ENCODE measurements around the gene LIPC.

The LIPC gene

DNA sequence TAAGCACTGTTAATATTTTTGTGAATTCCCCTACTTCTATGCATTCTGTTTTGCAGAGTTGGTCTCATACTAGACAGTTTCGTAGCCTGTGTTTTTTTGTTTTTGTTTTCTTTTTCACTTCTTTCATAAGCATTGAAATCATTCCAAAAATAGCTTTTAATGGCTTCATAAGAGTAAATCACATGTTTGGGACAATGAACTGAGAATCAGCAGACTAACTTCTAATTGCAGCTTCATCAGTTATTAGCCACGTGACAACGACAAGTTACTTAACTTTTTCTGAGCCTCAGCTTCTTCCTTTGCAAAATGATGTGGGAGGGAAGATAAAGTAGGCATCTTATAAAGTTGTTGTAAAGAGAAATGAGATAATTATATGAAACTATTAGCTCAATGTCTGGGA lies 124.8 kb downstream of the LIPC start:
- no peaks in the 10 kb centered on the region for H3K36me3 ChIP-seq (ENCODE audit: control insufficient read depth, low read depth, low read length)
- peaks cover 9% of the 10 kb centered on the region for H3K4me1 ChIP-seq (ENCODE audit: control insufficient read depth, low read depth, low read length)
- no peak overlapping the region for H3K27ac ChIP-seq (ENCODE audit: low read length)
- H3K9ac ChIP-seq (ENCODE audit: low read length), result no peak overlapping the region
- no peaks in the 10 kb centered on the region for H3K27me3 ChIP-seq (ENCODE audit: control insufficient read depth, insufficient read depth, low read length)
- H3K4me3 ChIP-seq (ENCODE audit: low read length), result no peak overlapping the region
- no peaks in the 10 kb centered on the region for H3K9me3 ChIP-seq (ENCODE audit: control insufficient read depth, low read depth, low read length)

DNA sequence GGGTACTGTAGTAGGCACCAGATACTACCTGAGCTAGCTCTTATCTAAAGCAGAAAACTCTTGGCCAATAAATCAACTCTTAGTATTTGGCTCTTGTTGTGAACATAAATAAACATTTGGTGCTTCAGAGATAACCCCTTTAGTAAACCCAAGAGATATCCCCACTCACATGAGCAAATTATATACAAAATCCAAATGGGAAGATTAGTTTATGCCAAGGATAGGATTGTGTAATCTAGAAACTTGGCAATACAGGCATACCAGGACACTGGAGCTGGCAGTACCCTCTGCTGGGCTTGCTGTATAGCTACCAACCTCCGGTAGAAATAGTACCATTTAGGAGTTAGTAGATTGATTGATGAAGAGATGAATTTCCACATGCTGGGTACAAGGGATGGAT lies 127.0 kb downstream of the LIPC start:
- H3K4me1 ChIP-seq (ENCODE audit: control insufficient read depth, low read depth, low read length), result peaks cover 9% of the 10 kb centered on the region

DNA sequence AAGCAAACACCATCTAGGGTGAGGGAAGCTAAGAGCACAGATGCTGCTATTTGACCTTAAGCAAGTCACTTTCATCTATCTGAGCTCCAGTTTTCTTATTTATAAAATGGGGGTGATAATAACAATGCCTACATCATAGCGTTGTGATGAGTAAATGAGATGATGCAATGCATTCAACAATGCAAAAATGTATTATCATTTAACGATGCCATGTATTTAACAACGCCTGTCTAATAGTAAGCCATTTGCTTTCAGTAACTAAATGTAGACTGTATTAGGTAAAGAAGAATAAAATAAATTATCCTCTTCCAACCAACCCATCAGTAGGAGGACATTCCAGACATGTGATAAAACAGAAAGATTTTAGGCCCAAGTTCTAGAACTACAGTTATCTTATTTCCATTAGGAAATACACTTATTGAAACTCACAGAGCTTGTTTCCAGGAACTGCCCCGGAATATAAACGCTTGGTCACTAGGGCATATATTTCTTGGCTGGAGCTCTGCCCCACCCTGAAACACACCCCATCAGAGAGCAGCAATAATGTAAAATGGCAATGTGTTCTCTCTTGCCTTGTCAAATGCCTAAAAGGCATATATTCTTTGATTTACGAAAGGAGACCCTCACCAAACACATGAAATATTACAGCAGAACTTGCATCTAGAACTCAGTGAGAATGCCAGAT lies 128.3 kb downstream of the LIPC start:
- H3K9ac ChIP-seq (ENCODE audit: low read length), result no peak overlapping the region
- H3K27me3 ChIP-seq (ENCODE audit: control insufficient read depth, insufficient read depth, low read length), result no peaks in the 10 kb centered on the region
- H3K4me3 ChIP-seq (ENCODE audit: low read length), result no peak overlapping the region
- no peaks in the 10 kb centered on the region for H3K36me3 ChIP-seq (ENCODE audit: control insufficient read depth, low read depth, low read length)
- peaks cover 6% of the 10 kb centered on the region for H3K4me1 ChIP-seq (ENCODE audit: control insufficient read depth, low read depth, low read length)
- H3K9me3 ChIP-seq (ENCODE audit: control insufficient read depth, low read depth, low read length), result no peaks in the 10 kb centered on the region
- no peak overlapping the region for H3K27ac ChIP-seq (ENCODE audit: low read length)

More for the DNA sequence above, 127.0 kb downstream of the LIPC start:
- no peaks in the 10 kb centered on the region for H3K27me3 ChIP-seq (ENCODE audit: control insufficient read depth, insufficient read depth, low read length)
- no peak overlapping the region for H3K27ac ChIP-seq (ENCODE audit: low read length)
- no peak overlapping the region for H3K9ac ChIP-seq (ENCODE audit: low read length)
- no peaks in the 10 kb centered on the region for H3K36me3 ChIP-seq (ENCODE audit: control insufficient read depth, low read depth, low read length)
- no peak overlapping the region for H3K4me3 ChIP-seq (ENCODE audit: low read length)
- no peaks in the 10 kb centered on the region for H3K9me3 ChIP-seq (ENCODE audit: control insufficient read depth, low read depth, low read length)

- no peaks in the 10 kb centered on the region for H3K36me3 ChIP-seq (ENCODE audit: control insufficient read depth, low read depth, low read length)
Observed at GRCh38 chr15:58561321-58561720, 129.5 kb downstream of the LIPC start.

GRCh38 chr15:58562135-58562534 lies 130.3 kb downstream of the LIPC start:
- H3K9ac ChIP-seq (ENCODE audit: low read length), result no peak overlapping the region
- H3K4me1 ChIP-seq (ENCODE audit: control insufficient read depth, low read depth, low read length), result no peaks in the 10 kb centered on the region
- H3K9me3 ChIP-seq (ENCODE audit: control insufficient read depth, low read depth, low read length), result no peaks in the 10 kb centered on the region
- H3K4me3 ChIP-seq (ENCODE audit: low read length), result no peak overlapping the region
- no peak overlapping the region for H3K27ac ChIP-seq (ENCODE audit: low read length)
- H3K36me3 ChIP-seq (ENCODE audit: control insufficient read depth, low read depth, low read length), result no peaks in the 10 kb centered on the region
- H3K27me3 ChIP-seq (ENCODE audit: control insufficient read depth, insufficient read depth, low read length), result no peaks in the 10 kb centered on the region

More at GRCh38 chr15:58561321-58561720, 129.5 kb downstream of the LIPC start:
- no peaks in the 10 kb centered on the region for H3K9me3 ChIP-seq (ENCODE audit: control insufficient read depth, low read depth, low read length)
- no peak overlapping the region for H3K9ac ChIP-seq (ENCODE audit: low read length)
- H3K27me3 ChIP-seq (ENCODE audit: control insufficient read depth, insufficient read depth, low read length), result no peaks in the 10 kb centered on the region
- no peak overlapping the region for H3K4me3 ChIP-seq (ENCODE audit: low read length)
- H3K27ac ChIP-seq (ENCODE audit: low read length), result no peak overlapping the region
- no peaks in the 10 kb centered on the region for H3K4me1 ChIP-seq (ENCODE audit: control insufficient read depth, low read depth, low read length)

DNA sequence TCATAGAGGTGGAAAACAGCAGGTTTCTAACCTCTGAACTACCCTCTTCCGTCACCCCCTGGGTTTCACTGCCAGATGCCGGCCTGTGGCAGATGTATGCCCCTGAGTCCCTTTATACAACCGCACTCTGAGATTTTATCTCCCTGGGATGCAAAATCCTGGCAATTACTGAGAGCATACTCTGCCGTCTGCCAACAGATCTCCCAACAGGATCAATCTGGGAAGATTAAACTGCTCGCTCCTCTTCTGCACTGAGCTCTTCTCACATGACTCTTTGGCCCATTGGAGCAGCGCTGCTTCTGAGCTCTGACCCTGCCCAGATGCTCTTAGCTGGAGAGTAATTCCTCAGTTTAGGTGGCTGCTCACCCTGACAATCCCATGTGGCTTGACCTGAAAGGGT lies 133.2 kb downstream of the LIPC start:
- Histone ChIP-seq H3K9me3 (ENCODE audit: control insufficient read depth, low read depth, low read length) (no peaks in the 10 kb centered on the region), H3K27me3 (ENCODE audit: control insufficient read depth, insufficient read depth, low read length) (no peaks in the 10 kb centered on the region), H3K27ac (ENCODE audit: low read length) (no peak overlapping the region), H3K4me1 (ENCODE audit: control insufficient read depth, low read depth, low read length) (no peaks in the 10 kb centered on the region), H3K4me3 (ENCODE audit: low read length) (no peak overlapping the region), H3K36me3 (ENCODE audit: control insufficient read depth, low read depth, low read length) (no peaks in the 10 kb centered on the region), H3K9ac (ENCODE audit: low read length) (no peak overlapping the region)

GRCh38 chr15:58565619-58566018 lies 133.8 kb downstream of the LIPC start:
- Histone ChIP-seq H3K27me3 (ENCODE audit: control insufficient read depth, insufficient read depth, low read length) (no peaks in the 10 kb centered on the region), H3K9ac (ENCODE audit: low read length) (no peak overlapping the region), H3K9me3 (ENCODE audit: control insufficient read depth, low read depth, low read length) (no peaks in the 10 kb centered on the region), H3K4me3 (ENCODE audit: low read length) (no peak overlapping the region), H3K27ac (ENCODE audit: low read length) (no peak overlapping the region), H3K4me1 (ENCODE audit: control insufficient read depth, low read depth, low read length) (no peaks in the 10 kb centered on the region), H3K36me3 (ENCODE audit: control insufficient read depth, low read depth, low read length) (no peaks in the 10 kb centered on the region)

DNA sequence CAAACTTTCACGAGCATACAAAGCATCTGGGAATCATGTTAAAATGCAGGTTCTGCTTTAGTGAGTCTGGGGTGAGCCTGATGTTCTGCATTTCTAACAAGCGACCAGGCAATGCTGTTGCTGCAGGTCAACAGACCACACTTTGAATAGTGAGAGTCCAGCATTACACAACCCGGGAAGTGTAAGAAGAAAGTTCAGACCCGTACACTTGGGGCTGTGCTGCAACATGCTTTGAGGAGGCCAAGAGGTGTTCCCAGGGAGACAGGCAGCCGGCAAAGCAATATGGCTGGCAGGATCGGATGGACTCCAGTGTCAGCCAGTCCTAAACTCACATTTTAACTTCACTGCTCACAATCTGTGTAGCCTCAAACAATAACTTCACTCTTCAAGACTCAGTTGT lies 134.2 kb downstream of the LIPC start:
- H3K27me3 ChIP-seq (ENCODE audit: control insufficient read depth, insufficient read depth, low read length), result no peaks in the 10 kb centered on the region
- H3K4me1 ChIP-seq (ENCODE audit: control insufficient read depth, low read depth, low read length), result no peaks in the 10 kb centered on the region
- no peaks in the 10 kb centered on the region for H3K36me3 ChIP-seq (ENCODE audit: control insufficient read depth, low read depth, low read length)
- no peak overlapping the region for H3K4me3 ChIP-seq (ENCODE audit: low read length)
- H3K9ac ChIP-seq (ENCODE audit: low read length), result no peak overlapping the region
- no peaks in the 10 kb centered on the region for H3K9me3 ChIP-seq (ENCODE audit: control insufficient read depth, low read depth, low read length)
- no peak overlapping the region for H3K27ac ChIP-seq (ENCODE audit: low read length)

DNA sequence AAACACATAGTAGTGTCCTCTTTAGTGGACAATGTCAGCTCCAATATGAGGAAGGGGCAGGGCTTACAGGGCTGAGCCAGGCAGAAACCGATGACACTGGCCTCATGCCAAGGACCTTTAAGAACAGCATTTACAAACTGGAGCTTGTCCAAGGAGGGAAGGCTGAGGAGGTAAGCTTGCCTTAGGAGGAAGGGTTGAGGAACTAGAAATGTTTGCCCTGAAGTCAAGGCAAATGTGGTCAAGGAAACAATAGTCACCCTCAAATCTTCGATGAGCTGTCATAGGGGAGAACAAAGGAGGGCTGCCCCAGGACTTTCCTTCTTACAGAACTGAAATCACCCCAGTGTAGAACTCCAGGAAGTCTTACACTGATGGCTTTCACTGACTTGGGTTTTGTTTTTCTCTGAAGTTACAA lies 136.4 kb downstream of the LIPC start:
- H3K9me3 ChIP-seq (ENCODE audit: control insufficient read depth, low read depth, low read length), result no peaks in the 10 kb centered on the region
- no peak overlapping the region for H3K4me3 ChIP-seq (ENCODE audit: low read length)
- H3K27me3 ChIP-seq (ENCODE audit: control insufficient read depth, insufficient read depth, low read length), result no peaks in the 10 kb centered on the region
- H3K9ac ChIP-seq (ENCODE audit: low read length), result no peak overlapping the region
- H3K36me3 ChIP-seq (ENCODE audit: control insufficient read depth, low read depth, low read length), result no peaks in the 10 kb centered on the region
- no peak overlapping the region for H3K27ac ChIP-seq (ENCODE audit: low read length)
- no peaks in the 10 kb centered on the region for H3K4me1 ChIP-seq (ENCODE audit: control insufficient read depth, low read depth, low read length)

- no peak overlapping the region for H3K9ac ChIP-seq (ENCODE audit: low read length)
- no peaks in the 10 kb centered on the region for H3K27me3 ChIP-seq (ENCODE audit: control insufficient read depth, insufficient read depth, low read length)
- H3K4me3 ChIP-seq (ENCODE audit: low read length), result no peak overlapping the region
- no peak overlapping the region for H3K27ac ChIP-seq (ENCODE audit: low read length)
- H3K9me3 ChIP-seq (ENCODE audit: control insufficient read depth, low read depth, low read length), result no peaks in the 10 kb centered on the region
- no peaks in the 10 kb centered on the region for H3K4me1 ChIP-seq (ENCODE audit: control insufficient read depth, low read depth, low read length)
- no peaks in the 10 kb centered on the region for H3K36me3 ChIP-seq (ENCODE audit: control insufficient read depth, low read depth, low read length)
Observed at GRCh38 chr15:58569455-58569854, 137.7 kb downstream of the LIPC start.

DNA sequence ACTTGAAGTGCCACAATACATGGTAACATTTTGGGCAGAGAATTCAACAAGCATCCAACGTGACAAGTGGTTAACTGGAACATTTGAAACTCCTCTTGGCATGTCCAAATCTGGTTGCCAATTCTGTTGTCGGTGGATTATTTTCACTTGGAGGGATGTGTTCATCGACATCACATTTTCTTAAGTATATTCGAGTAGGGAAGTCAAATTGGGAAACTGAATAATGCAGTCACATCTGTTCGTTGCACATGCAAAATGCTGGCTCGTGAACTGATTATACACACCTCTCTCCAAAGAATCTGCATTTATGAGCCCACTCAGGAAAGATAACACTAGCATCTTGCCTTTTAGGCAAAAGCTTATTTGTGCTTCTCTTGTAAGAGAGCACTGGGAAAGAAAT lies 139.7 kb downstream of the LIPC start:
- H3K27ac ChIP-seq (ENCODE audit: low read length), result no peak overlapping the region
- H3K4me3 ChIP-seq (ENCODE audit: low read length), result no peak overlapping the region
- H3K36me3 ChIP-seq (ENCODE audit: control insufficient read depth, low read depth, low read length), result no peaks in the 10 kb centered on the region
- H3K9ac ChIP-seq (ENCODE audit: low read length), result no peak overlapping the region
- no peaks in the 10 kb centered on the region for H3K27me3 ChIP-seq (ENCODE audit: control insufficient read depth, insufficient read depth, low read length)
- H3K9me3 ChIP-seq (ENCODE audit: control insufficient read depth, low read depth, low read length), result no peaks in the 10 kb centered on the region
- no peaks in the 10 kb centered on the region for H3K4me1 ChIP-seq (ENCODE audit: control insufficient read depth, low read depth, low read length)

- no peak overlapping the region for H3K4me3 ChIP-seq (ENCODE audit: low read length)
- H3K9ac ChIP-seq (ENCODE audit: low read length), result no peak overlapping the region
- no peaks in the 10 kb centered on the region for H3K27me3 ChIP-seq (ENCODE audit: control insufficient read depth, insufficient read depth, low read length)
- no peaks in the 10 kb centered on the region for H3K36me3 ChIP-seq (ENCODE audit: control insufficient read depth, low read depth, low read length)
- H3K4me1 ChIP-seq (ENCODE audit: control insufficient read depth, low read depth, low read length), result no peaks in the 10 kb centered on the region
- no peaks in the 10 kb centered on the region for H3K9me3 ChIP-seq (ENCODE audit: control insufficient read depth, low read depth, low read length)
- no peak overlapping the region for H3K27ac ChIP-seq (ENCODE audit: low read length)
Observed at GRCh38 chr15:58572521-58572920, 140.7 kb downstream of the LIPC start.

Measured in iPS-18a (cell line).